Activated CD8-positive, alpha-beta memory T cell treated with anti-CD3 and anti-CD28 coated beads, Interleukin-2, amount 10 ng/mL, durations not matched to agents 7 days and 5 days (primary cell): Measurements from ENCODE around the gene KCTD17. TPM values are rescaled to one million over a fixed set of nuclear protein-coding genes. Genes with fewer than 3 reads are reported as not detected.

Source experiments
- total RNA-seq, 2 experiments: library from RNA; stranded (reverse); gene quantifications; one replicate each; pipeline ENCODE4 v1.2.3, GENCODE V29; 2021

The KCTD17 gene
- total RNA-seq, 2 experiments from 2014 or later = 47.7 to 53.4 TPM

Other genes with a start within 250 kb of the KCTD17 start
- not detected for gene PVALB, start 234.7 kb upstream of the KCTD17 start, total RNA-seq
- gene NCF4, start 190.7 kb upstream of the KCTD17 start, total RNA-seq = 10 to 100 TPM; 59.7 to 77.9 TPM
- gene CSF2RB, start 138.1 kb upstream of the KCTD17 start, total RNA-seq = 10 to 100 TPM in 1 of 2 experiments, 1 to 10 TPM in 1; 3.0 to 26.9 TPM
- 10 to 100 TPM; 11.2 to 29.3 TPM for gene TST, start 32.3 kb upstream of the KCTD17 start, total RNA-seq
- gene MPST, start 32.0 kb upstream of the KCTD17 start, total RNA-seq = 10 to 100 TPM; 42.3 to 61.0 TPM
- gene TMPRSS6, start 58.0 kb downstream of the KCTD17 start, total RNA-seq = 1 to 10 TPM; 1.3 to 3.3 TPM
- 100 to 1,000 TPM; 376 to 468 TPM for gene IL2RB, start 98.2 kb downstream of the KCTD17 start, total RNA-seq
- 1 to 10 TPM; 6.7 to 7.4 TPM for gene C1QTNF6, start 136.5 kb downstream of the KCTD17 start, total RNA-seq
- 1 to 10 TPM; 1.3 to 2.2 TPM for gene SSTR3, start 160.7 kb downstream of the KCTD17 start, total RNA-seq
- 100 to 1,000 TPM; 834 to 907 TPM for gene RAC2, start 192.5 kb downstream of the KCTD17 start, total RNA-seq
- 100 to 1,000 TPM in 1 of 2 experiments, 10 to 100 TPM in 1; 97.8 to 123 TPM for gene CYTH4, start 230.8 kb downstream of the KCTD17 start, total RNA-seq